ENCODE data around the gene VPS72. TPM values are rescaled to one million over a fixed set of nuclear protein-coding genes. Genes with fewer than 3 reads are reported as not detected.

VPS72 gene
- total and polyA plus RNA-seq, 10 of the 15 experiments (the other 5 are each of a cell fraction or from before 2014, with no cell fraction given), result 6.7 to 77.8 (median 58.1) TPM

- ChIA-PET RAD21 (ENCODE audit: unreplicated experiment) (interaction anchor here (1.4 kb wide), 2 partner anchors 9 to 104 kb away, joined by 4 to 8 read pairs; partner anchors contain the start of gene TNFAIP8L2), SMC1A (ENCODE audit: uncharacterized antibody, unreplicated experiment) (interaction anchor here (1.4 to 2.2 kb wide), 2 partner anchors 11 to 123 kb away, joined by 4 to 5 read pairs; no protein-coding TSS in a partner anchor), POLR2A (no interaction called here), CTCF (interaction anchor here (1.6 to 1.8 kb wide), 2 partner anchors 9 to 48 kb away, joined by 6 to 10 read pairs; partner anchors contain the start of gene TNFAIP8L2)
- in situ Hi-C loops (cut with MboI) (no loop called here), intact Hi-C loops (cut with micrococcal nuclease; ENCODE audit: unreplicated experiment) (no loop called here)
- FAIRE-seq (no peak), ATAC-seq (no peak), DNase-seq (ENCODE audit: low read depth, low spot score) (no peak)
- WGBS (ENCODE audit: insufficient coverage, insufficient replicate concordance, low lambda C conversion rate, missing lambda C conversion rate), result 47% methylated on average over 2 of the region's 2 CpGs
- no TSS peak for BruUV-seq (replicated peaks)
- Histone ChIP-seq H3K36me3 (ENCODE audit: control insufficient read depth in 2 of 2, insufficient read depth in 2 of 2, low read length in 1 of 2) (no peaks in the 10 kb centered on the region), H3K4me2 (ENCODE audit: control insufficient read depth, insufficient read depth) (no peak overlapping the region), H4K20me1 (ENCODE audit: control insufficient read depth, insufficient read depth) (no peaks in the 10 kb centered on the region; the same call in 1 of the 2 replicates), H3K4me1 (ENCODE audit: control insufficient read depth, insufficient read depth, low read length) (no peaks in the 10 kb centered on the region; the same call in 1 of the 2 replicates), H3K27me3 (replicated peaks in 1 of 2; ENCODE audit: control insufficient read depth in 2 of 2, insufficient read depth in 2 of 2, low read length in 1 of 2) (peaks cover 0 to 8% of the 10 kb centered on the region in 2 experiments), H3K9ac (ENCODE audit: control insufficient read depth, insufficient read depth, low read length) (no peak overlapping the region), H3K79me2 (ENCODE audit: control insufficient read depth, insufficient read depth, low read length) (no peaks in the 10 kb centered on the region), H3K9me3 (replicated peaks; ENCODE audit: control insufficient read depth, insufficient read depth, low read length) (no peaks in the 10 kb centered on the region), H2AFZ (ENCODE audit: control insufficient read depth, low read depth, low read length) (no peak overlapping the region), H3K4me3 (no peak overlapping the region), H3K27ac (ENCODE audit: control insufficient read depth, insufficient read depth) (no peak overlapping the region)
- TF ChIP-seq NFXL1 (IDR thresholded peaks at IDR 0.05; ENCODE audit: borderline replicate concordance) (no peak), JUND (IDR thresholded peaks at IDR 0.05; ENCODE audit: low read depth, low read length) (no peak), POLR2AphosphoS2 (IDR thresholded peaks at IDR 0.05; ENCODE audit: low read depth, low read length) (no peak), RBBP5 (conservative IDR thresholded peaks at IDR 0.05) (no peak), BMI1 (IDR thresholded peaks at IDR 0.05; ENCODE audit: borderline replicate concordance) (no peak), ASH2L (IDR thresholded peaks at IDR 0.05; ENCODE audit: borderline replicate concordance, low read depth) (no peak), SUZ12 (IDR thresholded peaks at IDR 0.05; ENCODE audit: unreplicated experiment) (no peak), CBX5 (IDR thresholded peaks at IDR 0.05; ENCODE audit: low read depth) (no peak), SRF (IDR thresholded peaks at IDR 0.05; ENCODE audit: low read depth in 2 of 2, low read length in 2 of 2) (no peak), RCOR1 (conservative IDR thresholded peaks at IDR 0.05; ENCODE audit: low read depth, low read length) (no peak), STAT3 (IDR thresholded peaks at IDR 0.05; ENCODE audit: low read depth, low read length) (no peak), IKZF2 (IDR thresholded peaks at IDR 0.05) (no peak), BACH1 (IDR thresholded peaks at IDR 0.05; ENCODE audit: borderline replicate concordance) (no peak), ZNF622 (IDR thresholded peaks at IDR 0.05) (no peak), MYB (IDR thresholded peaks at IDR 0.05; ENCODE audit: borderline replicate concordance, low read depth, low read length) (no peak), POLR2A (IDR thresholded peaks at IDR 0.05; ENCODE audit: low read depth, low read length) (no peak), ZBTB40 (IDR thresholded peaks at IDR 0.05; ENCODE audit: borderline replicate concordance) (no peak), BCL3 (IDR thresholded peaks at IDR 0.05; ENCODE audit: borderline replicate concordance, insufficient read depth, low read depth, low read length, poor library complexity, severe bottlenecking) (no peak)
Observed at GRCh38 chr1:151147665-151148064, 42.3 kb downstream of the VPS72 start.
